Peyer's patch (tissue), 4 donors: Measurements from ENCODE around the gene ACTR1A. TPM values are rescaled to one million over a fixed set of nuclear protein-coding genes. Genes with fewer than 3 reads are reported as not detected.
A peak's percentile ranks its signal among the peaks of the same experiment; 100 is the strongest.
"Not testable (repeated sequence)": the region's sequence is repeated elsewhere in the genome, so short reads cannot be mapped to it uniquely, and the experiment has no call there.

Experiments
- DNase-seq, 3 donors: peaks; one replicate each; pipeline ENCODE4 v3.0.0-alpha.2; 2017 to 2019
- H3K27ac ChIP-seq, 4 donors: fragments of 200-600 bp; sonication (generic); one replicate each; pipeline ENCODE4 v1.5.1; 2016 to 2019
- H3K27me3 ChIP-seq, 2 donors: fragments of 200-600 bp; sonication (generic); one replicate each; pipeline ENCODE4 v1.5.1; 2019
- H3K36me3 ChIP-seq, 3 donors: fragments of 200-600 bp; sonication (generic); one replicate each; pipeline ENCODE4 v1.5.1; 2016 to 2019
- H3K4me1 ChIP-seq, 4 donors: fragments of 200-600 bp; sonication (generic); one replicate each; pipeline ENCODE4 v1.5.1; 2016 to 2019
- H3K4me3 ChIP-seq, 4 donors: fragments of 200-600 bp; sonication (generic); 1 replicate in 3 of 4; 2 replicates in 1 of 4; pipeline ENCODE4 v1.5.1; 2016 to 2019; ENCODE audit warnings: mild to moderate bottlenecking in 1 of 4
- H3K9me3 ChIP-seq, 4 donors: fragments of 200-600 bp; sonication (generic); one replicate each; pipeline ENCODE4 v1.5.1; 2016 to 2019; ENCODE audit warnings: mild to moderate bottlenecking in 1 of 4
- CTCF ChIP-seq, 6 experiments: fragments of 450-650 bp in 4 of 6; fragments of 200-600 bp in 2 of 6; sonication (generic) in 1 of 6; IDR thresholded peaks; one replicate each; pipeline ENCODE4 v1.5.1; 2017 to 2019; ENCODE audit warnings: antibody characterized with exemption in 6 of 6, mild to moderate bottlenecking in 3 of 6, moderate library complexity in 1 of 6
- POLR2A ChIP-seq, 2 donors: fragments of 450-650 bp; IDR thresholded peaks; one replicate each; pipeline ENCODE4 v1.5.1; 2017; ENCODE audit warnings: antibody characterized with exemption in 2 of 2, mild to moderate bottlenecking in 2 of 2, moderate library complexity in 2 of 2
- total RNA-seq, 4 donors: library from RNA; depleted of rRNA; stranded (reverse); fragments of >200 nt; gene quantifications; one replicate each; pipeline ENCODE4 v1.1.0, GENCODE V29; 2016

The ACTR1A gene
- total RNA-seq, 4 donors from 2014 or later = 41.3 to 79.7 (median 71.3) TPM

GRCh38 chr10:102457591-102458150 lies 44.8 kb downstream of the ACTR1A start:
- DNase-seq = no peak
- TF ChIP-seq CTCF (IDR thresholded peaks at IDR 0.05) (no peak), POLR2A (IDR thresholded peaks at IDR 0.05) (no peak)
- Histone ChIP-seq H3K36me3 (no peaks in the 10 kb centered on the region), H3K27ac (no peak overlapping the region), H3K27me3 (no peaks in the 10 kb centered on the region), H3K9me3 (no peaks in the 10 kb centered on the region), H3K4me1 (peaks cover 0 to 13% (median 2%) of the 10 kb centered on the region in 4 donors), H3K4me3 (no peak overlapping the region)

DNA sequence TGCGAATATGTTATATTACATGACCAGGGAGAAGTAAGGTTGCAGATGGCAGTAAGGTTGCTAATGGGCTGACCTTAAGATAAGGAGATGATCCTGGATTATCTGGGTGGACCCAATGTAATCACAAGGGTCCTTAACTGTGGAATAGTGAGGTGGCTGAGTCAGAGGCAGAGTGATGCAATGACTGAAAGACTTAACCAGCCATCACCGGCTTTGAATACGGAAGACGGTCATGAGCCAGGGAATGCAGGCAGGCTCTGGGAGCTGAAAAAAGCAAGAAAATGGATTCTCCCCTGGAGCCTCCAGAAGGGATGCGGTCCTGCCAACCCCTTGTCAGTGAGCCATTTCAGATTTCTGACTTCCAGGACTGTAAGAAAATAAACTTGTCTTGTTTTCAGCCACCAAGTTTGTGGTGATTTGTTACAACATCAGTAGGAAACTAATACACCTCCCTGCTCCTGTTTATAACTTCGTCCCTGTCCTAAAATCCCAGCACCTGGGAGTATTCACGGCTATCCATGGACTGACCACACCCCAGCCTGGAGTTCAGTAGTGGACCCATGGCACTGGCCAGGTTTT lies 46.5 kb downstream of the ACTR1A start:
- peaks cover 0 to 6% (median 0%) of the 10 kb centered on the region in 4 donors for H3K4me1 ChIP-seq
- TF ChIP-seq CTCF (IDR thresholded peaks at IDR 0.05) = no peak
- no peak for TF ChIP-seq POLR2A (IDR thresholded peaks at IDR 0.05)
- no peaks in the 10 kb centered on the region for H3K36me3 ChIP-seq
- H3K4me3 ChIP-seq = no peak overlapping the region
- no peaks in the 10 kb centered on the region for H3K9me3 ChIP-seq
- no peak for DNase-seq
- no peak overlapping the region for H3K27ac ChIP-seq
- no peaks in the 10 kb centered on the region for H3K27me3 ChIP-seq

DNA sequence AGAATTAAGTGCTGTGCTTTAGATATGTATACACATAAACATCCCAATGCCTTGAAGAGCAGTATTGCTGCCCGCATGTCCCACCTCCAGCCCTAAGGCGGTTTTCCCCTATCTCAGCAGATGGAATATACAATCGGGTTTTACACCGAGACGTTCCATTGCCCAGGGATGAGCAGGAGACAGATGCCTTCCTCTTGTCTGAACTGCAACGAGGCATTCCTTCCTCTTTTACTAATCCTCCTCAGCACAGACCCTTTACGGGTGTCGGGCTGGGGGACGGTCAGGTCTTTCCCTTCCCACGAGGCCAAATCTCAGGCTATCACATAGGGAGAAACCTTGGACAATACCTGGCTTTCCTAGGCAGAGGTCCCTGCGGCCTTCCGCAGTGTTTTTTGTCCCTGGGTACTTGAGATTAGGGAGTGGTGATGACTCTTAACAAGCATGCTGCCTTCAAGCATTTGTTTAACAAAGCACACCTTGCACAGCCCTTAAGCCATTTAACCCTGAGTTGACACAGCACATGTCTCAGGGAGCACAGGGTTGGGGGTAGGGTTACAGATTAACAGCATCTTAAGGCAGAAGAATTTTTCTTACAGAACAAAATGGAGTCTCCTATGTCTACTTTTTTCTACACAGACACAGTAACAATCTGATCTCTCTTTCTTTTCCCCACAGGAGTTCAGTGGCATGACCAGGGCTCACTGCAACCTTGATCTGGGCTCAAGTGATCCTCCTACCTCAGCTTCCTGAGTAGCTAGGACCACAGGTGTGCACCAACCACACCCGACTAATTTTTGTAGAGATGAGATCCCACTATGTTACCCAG lies 47.6 kb downstream of the ACTR1A start:
- H3K4me3 ChIP-seq, H3K27me3 ChIP-seq, H3K4me1 ChIP-seq, H3K36me3 ChIP-seq, H3K27ac ChIP-seq, DNase-seq, H3K9me3 ChIP-seq: not testable (repeated sequence)

DNA sequence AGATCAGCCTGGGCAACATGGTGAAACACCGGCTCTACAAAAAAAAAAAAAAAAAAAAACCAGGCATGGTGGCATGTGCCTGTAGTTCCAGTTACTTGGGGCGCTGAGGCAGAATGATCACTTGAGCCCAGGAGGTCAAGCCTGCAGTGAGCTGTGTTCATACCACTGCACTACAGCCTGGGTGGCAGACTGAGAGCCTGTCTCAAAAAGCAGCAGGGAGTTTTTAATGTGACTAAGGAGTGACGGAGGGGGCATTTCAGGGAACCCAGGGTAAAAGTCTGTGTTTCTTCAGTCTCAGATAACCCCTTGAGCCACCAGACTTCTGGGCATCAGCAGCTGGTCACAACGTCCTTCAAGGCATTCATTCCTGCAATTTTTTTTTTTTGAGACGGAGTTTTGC lies 49.0 kb downstream of the ACTR1A start:
- Histone ChIP-seq H3K4me1 (peaks cover 0 to 6% (median 0%) of the 10 kb centered on the region in 4 donors), H3K27ac (peak overlapping the region in 3 of 4 donors; percentile 1 to 14 (median 6)), H3K4me3 (no peak overlapping the region), H3K36me3 (no peaks in the 10 kb centered on the region), H3K27me3 (no peaks in the 10 kb centered on the region), H3K9me3 (no peaks in the 10 kb centered on the region)
- no peak for TF ChIP-seq POLR2A (IDR thresholded peaks at IDR 0.05)
- no peak for TF ChIP-seq CTCF (IDR thresholded peaks at IDR 0.05)
- DNase-seq = no peak

DNA sequence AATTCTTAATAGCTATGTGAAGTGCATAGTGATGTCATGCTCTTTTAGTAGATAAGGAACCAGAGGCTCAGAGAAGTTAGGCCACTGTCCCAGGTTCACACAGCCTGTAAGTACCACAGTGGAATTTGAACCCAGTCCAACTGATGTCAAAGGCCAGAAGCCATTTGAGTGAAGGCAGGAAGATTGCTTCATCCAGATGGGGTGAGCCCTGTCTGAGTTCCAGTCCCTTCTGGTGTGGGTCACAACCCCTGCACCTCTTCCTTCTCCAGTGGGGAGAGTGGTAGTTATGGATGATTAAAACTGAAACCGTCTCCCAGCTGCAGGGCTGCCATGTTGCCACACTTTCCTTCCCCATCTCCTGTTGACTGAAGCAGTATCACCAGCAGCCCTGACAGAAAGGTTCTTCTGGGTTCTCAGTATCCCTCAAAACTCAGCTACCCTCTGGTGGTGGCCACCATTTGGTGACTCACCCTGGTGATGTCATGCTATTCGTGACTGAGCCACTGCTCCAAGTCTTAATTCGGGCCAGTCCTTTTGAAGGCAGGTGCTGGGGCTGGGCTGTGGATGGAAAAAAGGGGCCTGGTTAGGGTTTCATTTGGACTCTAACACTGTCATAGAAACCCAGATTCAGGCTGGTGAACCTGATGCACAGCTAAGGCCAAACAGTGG lies 49.7 kb downstream of the ACTR1A start:
- Histone ChIP-seq H3K27ac (peak overlapping the region in 3 of 4 donors; percentile 1 to 36 (median 6)), H3K9me3 (no peaks in the 10 kb centered on the region), H3K4me3 (no peak overlapping the region), H3K27me3 (no peaks in the 10 kb centered on the region), H3K36me3 (no peaks in the 10 kb centered on the region), H3K4me1 (peaks cover 0 to 6% (median 0%) of the 10 kb centered on the region in 4 donors)
- TF ChIP-seq CTCF (IDR thresholded peaks at IDR 0.05) (no peak), POLR2A (IDR thresholded peaks at IDR 0.05) (no peak)
- DNase-seq = peak in 1 of 3 donors; percentile 61
